GM23338 (cell line): ENCODE measurements around the gene NYAP2. TPM values are rescaled to one million over a fixed set of nuclear protein-coding genes. Genes with fewer than 3 reads are reported as not detected.

Source experiments
- ATAC-seq: fragments of 200-7000 bp; cut with Tn5 transposase; 3 replicates; pipeline ENCODE4 v1.9.1; 2020
- DNase-seq: peaks from one replicate; pipeline ENCODE4 v3.0.0-alpha.2; 2015; ENCODE audit warnings: low spot score
- H2AFZ ChIP-seq: fragments of 200-600 bp; sonication (generic); 2 replicates; pipeline ENCODE4 v1.8.0; 2016; ENCODE audit warnings: antibody characterized with exemption, mild to moderate bottlenecking, moderate library complexity
- H3F3A ChIP-seq: fragments of 200-600 bp; sonication (generic); replicated peaks from 2 replicates; pipeline ENCODE4 v1.8.0; 2017; ENCODE audit warnings: antibody characterized with exemption, mixed run types, low read depth
- H3K27ac ChIP-seq: fragments of 200-600 bp; sonication (generic); 2 replicates; pipeline ENCODE4 v1.6.1; 2016; ENCODE audit warnings: low read depth
- H3K27me3 ChIP-seq: fragments of 200-600 bp; sonication (generic); 2 replicates; pipeline ENCODE4 v1.8.0; 2016; ENCODE audit warnings: mild to moderate bottlenecking, mixed run types, moderate library complexity; ENCODE audit not compliant: insufficient read depth
- H3K36me3 ChIP-seq: fragments of 200-600 bp; sonication (generic); 2 replicates; pipeline ENCODE4 v1.8.0; 2016; ENCODE audit warnings: mild to moderate bottlenecking; ENCODE audit not compliant: insufficient read depth
- H3K4me1 ChIP-seq: fragments of 200-600 bp; sonication (generic); 2 replicates; pipeline ENCODE4 v1.8.0; 2016; ENCODE audit warnings: mild to moderate bottlenecking, moderate library complexity; ENCODE audit not compliant: insufficient read depth
- H3K4me2 ChIP-seq: fragments of 200-600 bp; sonication (generic); 2 replicates; pipeline ENCODE4 v1.7.1; 2017; ENCODE audit warnings: mixed run types
- H3K4me3 ChIP-seq: fragments of 200-600 bp; sonication (generic); 2 replicates; pipeline ENCODE4 v1.6.1; 2016; ENCODE audit warnings: mixed run types
- H3K79me2 ChIP-seq: fragments of 200-600 bp; sonication (generic); replicated peaks from 2 replicates; pipeline ENCODE4 v1.8.0; 2017; ENCODE audit warnings: mild to moderate bottlenecking; ENCODE audit not compliant: insufficient read depth
- H3K9me2 ChIP-seq: fragments of 200-600 bp; sonication (generic); 2 replicates; pipeline ENCODE4 v1.8.0; 2017; ENCODE audit not compliant: insufficient read depth
- H4K20me1 ChIP-seq: fragments of 200-600 bp; sonication (generic); replicated peaks from 2 replicates; pipeline ENCODE4 v1.8.0; 2017; ENCODE audit warnings: mild to moderate bottlenecking; ENCODE audit not compliant: insufficient read depth
- H3K27ac Mint-ChIP-seq: 2 replicates; pipeline ENCODE4 v1.8.0; 2020; ENCODE audit warnings: inconsistent platforms, mild to moderate bottlenecking, moderate library complexity, mixed read lengths
- H3K27me3 Mint-ChIP-seq: 3 replicates; pipeline ENCODE4 v1.8.0; 2022; ENCODE audit warnings: low read depth, mild to moderate bottlenecking, moderate library complexity, mixed read lengths, inconsistent platforms; ENCODE audit not compliant: insufficient read depth, poor library complexity
- H3K36me3 Mint-ChIP-seq: 3 replicates; pipeline ENCODE4 v1.8.0; 2021; ENCODE audit warnings: low read depth, mild to moderate bottlenecking, inconsistent platforms, moderate library complexity, mixed read lengths
- H3K4me1 Mint-ChIP-seq: 3 replicates; pipeline ENCODE4 v1.8.0; 2020; ENCODE audit warnings: mild to moderate bottlenecking, inconsistent platforms, mixed read lengths
- H3K4me3 Mint-ChIP-seq: 3 replicates; pipeline ENCODE4 v1.8.0; 2021; ENCODE audit warnings: moderate library complexity, mild to moderate bottlenecking, inconsistent platforms, mixed read lengths
- H3K9me3 Mint-ChIP-seq: 3 replicates; pipeline ENCODE4 v1.8.0; 2020; ENCODE audit warnings: moderate library complexity, mild to moderate bottlenecking, inconsistent platforms, mixed read lengths
- CREB1 ChIP-seq: fragments of 250-450 bp; sonication (Bioruptor Pico); IDR thresholded peaks from 2 replicates; pipeline ENCODE4 v1.5.0; 2020; ENCODE audit warnings: low read depth, mild to moderate bottlenecking, moderate library complexity
- ETS1 ChIP-seq: IDR thresholded peaks from 2 replicates; pipeline ENCODE4 v1.6.1; 2016; ENCODE audit warnings: antibody characterized with exemption
- EZH2 ChIP-seq: fragments of 200-600 bp; sonication (generic); IDR thresholded peaks from one replicate; pipeline ENCODE4 v1.8.0; 2017; ENCODE audit warnings: antibody characterized with exemption, mild to moderate bottlenecking, low read depth; ENCODE audit not compliant: unreplicated experiment
- EZH2phosphoT487 ChIP-seq: fragments of 200-600 bp; sonication (generic); IDR thresholded peaks from one replicate; pipeline ENCODE4 v1.8.1; 2018; ENCODE audit warnings: antibody characterized with exemption; ENCODE audit not compliant: unreplicated experiment
- JUNB ChIP-seq: IDR thresholded peaks from one replicate; pipeline ENCODE4 v1.6.1; 2016; ENCODE audit warnings: antibody characterized with exemption; ENCODE audit not compliant: unreplicated experiment
- NANOG ChIP-seq: IDR thresholded peaks from 2 replicates; pipeline ENCODE4 v1.6.1; 2016; ENCODE audit warnings: antibody characterized with exemption, borderline replicate concordance
- POLR2AphosphoS5 ChIP-seq: IDR thresholded peaks from 2 replicates; pipeline ENCODE4 v1.6.1; 2016; ENCODE audit warnings: antibody characterized with exemption, low read depth
- STAT1 ChIP-seq: IDR thresholded peaks from one replicate; pipeline ENCODE4 v1.6.1; 2016; ENCODE audit warnings: antibody characterized with exemption; ENCODE audit not compliant: unreplicated experiment
- ZNF114 ChIP-seq: fragments of 250-450 bp; sonication (Bioruptor Pico); IDR thresholded peaks from 2 replicates; pipeline ENCODE4 v1.5.0; 2020; ENCODE audit warnings: mild to moderate bottlenecking, moderate library complexity
- ZNF331 ChIP-seq: fragments of 250-450 bp; sonication (Bioruptor Pico); IDR thresholded peaks from 2 replicates; pipeline ENCODE4 v1.5.0; 2020; ENCODE audit warnings: low read depth, mild to moderate bottlenecking, moderate library complexity
- polyA plus RNA-seq: library from polyadenylated mRNA; unstranded; fragments of >200 nt; fragmentation: Nextera tagmentation; extraction: Ambion mirVana; gene quantifications from 2 replicates; pipeline ENCODE4 v1.2.1, GENCODE V29; 2016
- total RNA-seq: library from RNA; depleted of rRNA; stranded (reverse); fragments of >200 nt; shearing (Covaris generic); gene quantifications from 2 replicates; pipeline ENCODE4 v1.2.3, GENCODE V29; 2014
- TF ChIP-seq, protein P1 (sequence below): IDR thresholded peaks from one replicate; pipeline ENCODE4 v1.6.1; 2018; ENCODE audit warnings: antibody characterized with exemption; ENCODE audit not compliant: unreplicated experiment
- TF ChIP-seq, protein P2 (sequence below): fragments of 250-450 bp; sonication (Bioruptor Pico); IDR thresholded peaks from 2 replicates; pipeline ENCODE4 v1.5.0; 2020; ENCODE audit warnings: mild to moderate bottlenecking, moderate library complexity
- TF ChIP-seq, protein P3 (sequence below), 2 experiments: fragments of 200-600 bp in 1 of 2; sonication (generic) in 1 of 2; conservative IDR thresholded peaks; 2 replicates each; pipeline versions ENCODE4 v1.5.1 to v1.6.1; 2016 to 2017; ENCODE audit warnings: antibody characterized with exemption in 2 of 2, low read depth in 2 of 2, mild to moderate bottlenecking in 2 of 2, moderate library complexity in 1 of 2

NYAP2 gene
- total and polyA plus RNA-seq, 2 experiments from 2014 or later, result not detected

GRCh38 chr2:225381609-225382008 is 17.9 kb upstream of the NYAP2 start:
- no peak overlapping the region for H3K27ac ChIP-seq

More at GRCh38 chr2:225381609-225382008, 17.9 kb upstream of the NYAP2 start:
- Mint-ChIP-seq H3K27ac (no peak overlapping the region), H3K4me3 (no peak overlapping the region), H3K27me3 (no peaks in the 10 kb centered on the region), H3K4me1 (peaks cover 26% of the 10 kb centered on the region), H3K36me3 (no peaks in the 10 kb centered on the region), H3K9me3 (no peaks in the 10 kb centered on the region)
- no peaks in the 10 kb centered on the region for H4K20me1 ChIP-seq
- H3K4me1 ChIP-seq, result peaks cover 16% of the 10 kb centered on the region; the same call in 1 of the 2 replicates
- H3K4me2 ChIP-seq, result no peak overlapping the region
- TF ChIP-seq, protein P1, sequence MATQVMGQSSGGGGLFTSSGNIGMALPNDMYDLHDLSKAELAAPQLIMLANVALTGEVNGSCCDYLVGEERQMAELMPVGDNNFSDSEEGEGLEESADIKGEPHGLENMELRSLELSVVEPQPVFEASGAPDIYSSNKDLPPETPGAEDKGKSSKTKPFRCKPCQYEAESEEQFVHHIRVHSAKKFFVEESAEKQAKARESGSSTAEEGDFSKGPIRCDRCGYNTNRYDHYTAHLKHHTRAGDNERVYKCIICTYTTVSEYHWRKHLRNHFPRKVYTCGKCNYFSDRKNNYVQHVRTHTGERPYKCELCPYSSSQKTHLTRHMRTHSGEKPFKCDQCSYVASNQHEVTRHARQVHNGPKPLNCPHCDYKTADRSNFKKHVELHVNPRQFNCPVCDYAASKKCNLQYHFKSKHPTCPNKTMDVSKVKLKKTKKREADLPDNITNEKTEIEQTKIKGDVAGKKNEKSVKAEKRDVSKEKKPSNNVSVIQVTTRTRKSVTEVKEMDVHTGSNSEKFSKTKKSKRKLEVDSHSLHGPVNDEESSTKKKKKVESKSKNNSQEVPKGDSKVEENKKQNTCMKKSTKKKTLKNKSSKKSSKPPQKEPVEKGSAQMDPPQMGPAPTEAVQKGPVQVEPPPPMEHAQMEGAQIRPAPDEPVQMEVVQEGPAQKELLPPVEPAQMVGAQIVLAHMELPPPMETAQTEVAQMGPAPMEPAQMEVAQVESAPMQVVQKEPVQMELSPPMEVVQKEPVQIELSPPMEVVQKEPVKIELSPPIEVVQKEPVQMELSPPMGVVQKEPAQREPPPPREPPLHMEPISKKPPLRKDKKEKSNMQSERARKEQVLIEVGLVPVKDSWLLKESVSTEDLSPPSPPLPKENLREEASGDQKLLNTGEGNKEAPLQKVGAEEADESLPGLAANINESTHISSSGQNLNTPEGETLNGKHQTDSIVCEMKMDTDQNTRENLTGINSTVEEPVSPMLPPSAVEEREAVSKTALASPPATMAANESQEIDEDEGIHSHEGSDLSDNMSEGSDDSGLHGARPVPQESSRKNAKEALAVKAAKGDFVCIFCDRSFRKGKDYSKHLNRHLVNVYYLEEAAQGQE, result no peak
- TF ChIP-seq NANOG (no peak), ZNF114 (CRISPR knock-in tag) (no peak), JUNB (no peak), EZH2phosphoT487 (no peak), ZNF331 (CRISPR knock-in tag) (no peak), STAT1 (no peak), EZH2 (no peak), CREB1 (CRISPR knock-in tag) (no peak), POLR2AphosphoS5 (no peak), ETS1 (no peak)
- TF ChIP-seq, protein P2, sequence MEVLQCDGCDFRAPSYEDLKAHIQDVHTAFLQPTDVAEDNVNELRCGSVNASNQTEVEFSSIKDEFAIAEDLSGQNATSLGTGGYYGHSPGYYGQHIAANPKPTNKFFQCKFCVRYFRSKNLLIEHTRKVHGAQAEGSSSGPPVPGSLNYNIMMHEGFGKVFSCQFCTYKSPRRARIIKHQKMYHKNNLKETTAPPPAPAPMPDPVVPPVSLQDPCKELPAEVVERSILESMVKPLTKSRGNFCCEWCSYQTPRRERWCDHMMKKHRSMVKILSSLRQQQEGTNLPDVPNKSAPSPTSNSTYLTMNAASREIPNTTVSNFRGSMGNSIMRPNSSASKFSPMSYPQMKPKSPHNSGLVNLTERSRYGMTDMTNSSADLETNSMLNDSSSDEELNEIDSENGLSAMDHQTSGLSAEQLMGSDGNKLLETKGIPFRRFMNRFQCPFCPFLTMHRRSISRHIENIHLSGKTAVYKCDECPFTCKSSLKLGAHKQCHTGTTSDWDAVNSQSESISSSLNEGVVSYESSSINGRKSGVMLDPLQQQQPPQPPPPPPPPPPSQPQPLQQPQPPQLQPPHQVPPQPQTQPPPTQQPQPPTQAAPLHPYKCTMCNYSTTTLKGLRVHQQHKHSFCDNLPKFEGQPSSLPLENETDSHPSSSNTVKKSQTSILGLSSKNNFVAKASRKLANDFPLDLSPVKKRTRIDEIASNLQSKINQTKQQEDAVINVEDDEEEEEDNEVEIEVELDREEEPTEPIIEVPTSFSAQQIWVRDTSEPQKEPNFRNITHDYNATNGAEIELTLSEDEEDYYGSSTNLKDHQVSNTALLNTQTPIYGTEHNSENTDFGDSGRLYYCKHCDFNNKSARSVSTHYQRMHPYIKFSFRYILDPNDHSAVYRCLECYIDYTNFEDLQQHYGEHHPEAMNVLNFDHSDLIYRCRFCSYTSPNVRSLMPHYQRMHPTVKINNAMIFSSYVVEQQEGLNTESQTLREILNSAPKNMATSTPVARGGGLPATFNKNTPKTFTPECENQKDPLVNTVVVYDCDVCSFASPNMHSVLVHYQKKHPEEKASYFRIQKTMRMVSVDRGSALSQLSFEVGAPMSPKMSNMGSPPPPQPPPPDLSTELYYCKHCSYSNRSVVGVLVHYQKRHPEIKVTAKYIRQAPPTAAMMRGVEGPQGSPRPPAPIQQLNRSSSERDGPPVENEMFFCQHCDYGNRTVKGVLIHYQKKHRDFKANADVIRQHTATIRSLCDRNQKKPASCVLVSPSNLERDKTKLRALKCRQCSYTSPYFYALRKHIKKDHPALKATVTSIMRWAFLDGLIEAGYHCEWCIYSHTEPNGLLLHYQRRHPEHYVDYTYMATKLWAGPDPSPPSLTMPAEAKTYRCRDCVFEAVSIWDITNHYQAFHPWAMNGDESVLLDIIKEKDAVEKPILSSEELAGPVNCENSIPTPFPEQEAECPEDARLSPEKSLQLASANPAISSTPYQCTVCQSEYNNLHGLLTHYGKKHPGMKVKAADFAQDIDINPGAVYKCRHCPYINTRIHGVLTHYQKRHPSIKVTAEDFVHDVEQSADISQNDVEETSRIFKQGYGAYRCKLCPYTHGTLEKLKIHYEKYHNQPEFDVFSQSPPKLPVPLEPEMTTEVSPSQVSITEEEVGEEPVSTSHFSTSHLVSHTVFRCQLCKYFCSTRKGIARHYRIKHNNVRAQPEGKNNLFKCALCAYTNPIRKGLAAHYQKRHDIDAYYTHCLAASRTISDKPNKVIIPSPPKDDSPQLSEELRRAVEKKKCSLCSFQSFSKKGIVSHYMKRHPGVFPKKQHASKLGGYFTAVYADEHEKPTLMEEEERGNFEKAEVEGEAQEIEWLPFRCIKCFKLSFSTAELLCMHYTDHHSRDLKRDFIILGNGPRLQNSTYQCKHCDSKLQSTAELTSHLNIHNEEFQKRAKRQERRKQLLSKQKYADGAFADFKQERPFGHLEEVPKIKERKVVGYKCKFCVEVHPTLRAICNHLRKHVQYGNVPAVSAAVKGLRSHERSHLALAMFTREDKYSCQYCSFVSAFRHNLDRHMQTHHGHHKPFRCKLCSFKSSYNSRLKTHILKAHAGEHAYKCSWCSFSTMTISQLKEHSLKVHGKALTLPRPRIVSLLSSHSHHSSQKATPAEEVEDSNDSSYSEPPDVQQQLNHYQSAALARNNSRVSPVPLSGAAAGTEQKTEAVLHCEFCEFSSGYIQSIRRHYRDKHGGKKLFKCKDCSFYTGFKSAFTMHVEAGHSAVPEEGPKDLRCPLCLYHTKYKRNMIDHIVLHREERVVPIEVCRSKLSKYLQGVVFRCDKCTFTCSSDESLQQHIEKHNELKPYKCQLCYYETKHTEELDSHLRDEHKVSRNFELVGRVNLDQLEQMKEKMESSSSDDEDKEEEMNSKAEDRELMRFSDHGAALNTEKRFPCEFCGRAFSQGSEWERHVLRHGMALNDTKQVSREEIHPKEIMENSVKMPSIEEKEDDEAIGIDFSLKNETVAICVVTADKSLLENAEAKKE, result no peak
- TF ChIP-seq, protein P3, sequence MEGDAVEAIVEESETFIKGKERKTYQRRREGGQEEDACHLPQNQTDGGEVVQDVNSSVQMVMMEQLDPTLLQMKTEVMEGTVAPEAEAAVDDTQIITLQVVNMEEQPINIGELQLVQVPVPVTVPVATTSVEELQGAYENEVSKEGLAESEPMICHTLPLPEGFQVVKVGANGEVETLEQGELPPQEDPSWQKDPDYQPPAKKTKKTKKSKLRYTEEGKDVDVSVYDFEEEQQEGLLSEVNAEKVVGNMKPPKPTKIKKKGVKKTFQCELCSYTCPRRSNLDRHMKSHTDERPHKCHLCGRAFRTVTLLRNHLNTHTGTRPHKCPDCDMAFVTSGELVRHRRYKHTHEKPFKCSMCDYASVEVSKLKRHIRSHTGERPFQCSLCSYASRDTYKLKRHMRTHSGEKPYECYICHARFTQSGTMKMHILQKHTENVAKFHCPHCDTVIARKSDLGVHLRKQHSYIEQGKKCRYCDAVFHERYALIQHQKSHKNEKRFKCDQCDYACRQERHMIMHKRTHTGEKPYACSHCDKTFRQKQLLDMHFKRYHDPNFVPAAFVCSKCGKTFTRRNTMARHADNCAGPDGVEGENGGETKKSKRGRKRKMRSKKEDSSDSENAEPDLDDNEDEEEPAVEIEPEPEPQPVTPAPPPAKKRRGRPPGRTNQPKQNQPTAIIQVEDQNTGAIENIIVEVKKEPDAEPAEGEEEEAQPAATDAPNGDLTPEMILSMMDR (conservative IDR thresholded peaks at IDR 0.05; ENCODE audit: low read depth in 2 of 2), result no peak
- no peaks in the 10 kb centered on the region for H3K27me3 ChIP-seq
- peaks cover 4% of the 10 kb centered on the region; the same call in 1 of the 2 replicates for H3K9me2 ChIP-seq
- no peaks in the 10 kb centered on the region for H3F3A ChIP-seq
- H3K36me3 ChIP-seq, result no peaks in the 10 kb centered on the region
- no peak for ATAC-seq
- H3K4me3 ChIP-seq, result no peak overlapping the region
- DNase-seq, result no peak
- H2AFZ ChIP-seq, result no peak overlapping the region
- no peaks in the 10 kb centered on the region for H3K79me2 ChIP-seq
